H1 (cell line): ENCODE data around the gene INO80. TPM values are rescaled to one million over a fixed set of nuclear protein-coding genes. Genes with fewer than 3 reads are reported as not detected.

Source experiments
- CTCF ChIA-PET: fragments of 300-600 bp; sonication (Branson Sonifier 250); formaldehyde crosslinking; loops from one replicate; lab custom pipeline; 2021; ENCODE audit not compliant: partially characterized antibody; lab: Charles Lee
- POLR2A ChIA-PET: fragments of 300-600 bp; sonication (Branson Sonifier 250); formaldehyde crosslinking; loops from one replicate; lab custom pipeline; 2021; ENCODE audit warnings: inconsistent platforms; ENCODE audit not compliant: partially characterized antibody; lab: Charles Lee
- DNase-seq, 2 experiments: peaks; one replicate each; pipeline versions ENCODE4 v3.0.0 to v3.0.0-alpha.2; 2010 to 2022; ENCODE audit warnings: low spot score in 2 of 2, low read depth in 1 of 2, mixed read lengths in 1 of 2
- FAIRE-seq: peaks from 2 replicates; lab custom pipeline; 2011; peaks lifted over from hg19 to GRCh38; lab: Jason Lieb, UNC
- H2AFZ ChIP-seq: 2 replicates; pipeline ENCODE4 v1.8.1; 2012; ENCODE audit warnings: low read length, inconsistent platforms
- H2AK5ac ChIP-seq: 2 replicates; pipeline ENCODE4 v1.6.1; 2013; ENCODE audit warnings: low read depth, low read length
- H2BK120ac ChIP-seq: replicated peaks from 2 replicates; pipeline ENCODE3; 2013; ENCODE audit warnings: low read depth, low read length, inconsistent platforms
- H2BK12ac ChIP-seq: 2 replicates; pipeline ENCODE4 v1.6.1; 2013; ENCODE audit warnings: low read depth, low read length
- H2BK15ac ChIP-seq: 2 replicates; pipeline ENCODE4 v1.6.1; 2013; ENCODE audit warnings: low read length
- H2BK20ac ChIP-seq: 2 replicates; pipeline ENCODE4 v1.6.1; 2013; ENCODE audit warnings: low read length
- H2BK5ac ChIP-seq: 2 replicates; pipeline ENCODE4 v1.6.1; 2013; ENCODE audit warnings: low read depth, low read length
- H3K14ac ChIP-seq: 2 replicates; pipeline ENCODE4 v1.6.1; 2013; ENCODE audit warnings: inconsistent platforms; ENCODE audit not compliant: insufficient read length
- H3K18ac ChIP-seq: 2 replicates; pipeline ENCODE4 v1.6.1; 2013; ENCODE audit warnings: low read length; ENCODE audit errors: extremely low read depth
- H3K23ac ChIP-seq: 2 replicates; pipeline ENCODE4 v1.6.1; 2013; ENCODE audit warnings: inconsistent platforms; ENCODE audit not compliant: insufficient read length
- H3K23me2 ChIP-seq: 2 replicates; pipeline ENCODE4 v1.6.1; 2013; ENCODE audit warnings: low read depth, low read length
- H3K27ac ChIP-seq: 2 replicates; pipeline ENCODE4 v1.6.1; 2011; ENCODE audit warnings: low read depth, low read length, inconsistent platforms
- H3K27me3 ChIP-seq, 4 experiments: replicated peaks in 1 of 4; 1 replicate in 1 of 4; 2 replicates in 3 of 4; pipeline versions ENCODE4 v1.6.1 to v1.8.1; 2011 to 2013; ENCODE audit warnings: low read length in 3 of 4, mild to moderate bottlenecking in 3 of 4, inconsistent platforms in 2 of 4, mixed read lengths in 2 of 4, moderate library complexity in 1 of 4; ENCODE audit not compliant: control insufficient read depth in 3 of 4, insufficient read depth in 3 of 4; ENCODE audit errors: extremely low read depth in 1 of 4
- H3K36me3 ChIP-seq, 4 experiments: 2 replicates each; pipeline versions ENCODE4 v1.6.1 to v1.8.1; 2011 to 2013; ENCODE audit warnings: mild to moderate bottlenecking in 4 of 4, low read length in 3 of 4, moderate library complexity in 2 of 4, control low read depth in 1 of 4, inconsistent platforms in 1 of 4; ENCODE audit not compliant: insufficient read depth in 4 of 4, control insufficient read depth in 2 of 4
- H3K4ac ChIP-seq: replicated peaks from 2 replicates; pipeline ENCODE3; 2013; ENCODE audit warnings: low read length, low read depth, mixed read lengths, inconsistent platforms; ENCODE audit not compliant: insufficient read length
- H3K4me1 ChIP-seq, 4 experiments: replicated peaks in 1 of 4; 1 replicate in 1 of 4; 2 replicates in 3 of 4; pipeline versions ENCODE4 v1.6.1 to v1.8.1; 2011 to 2013; ENCODE audit warnings: low read length in 3 of 4, inconsistent platforms in 2 of 4, mixed read lengths in 1 of 4; ENCODE audit not compliant: insufficient read depth in 4 of 4, control insufficient read depth in 3 of 4
- H3K4me2 ChIP-seq, 2 experiments: 2 replicates each; pipeline versions ENCODE4 v1.6.1 to v1.8.1; 2011 to 2013; ENCODE audit warnings: low read depth in 2 of 2, low read length in 2 of 2, control low read depth in 1 of 2, inconsistent platforms in 1 of 2, mild to moderate bottlenecking in 1 of 2; ENCODE audit not compliant: insufficient read depth in 1 of 2
- H3K4me3 ChIP-seq, 4 experiments: fragments of 200-600, 300-600 bp in 1 of 4; sonication (generic), shearing (Covaris generic), sonication (Bioruptor Twin) in 1 of 4; 2 replicates each; pipeline versions ENCODE4 v1.5.1 to v1.8.1; 2011 to 2016; ENCODE audit warnings: low read length in 4 of 4, low read depth in 3 of 4, control low read depth in 2 of 4, inconsistent platforms in 2 of 4, mild to moderate bottlenecking in 2 of 4, mixed read lengths in 1 of 4, moderate library complexity in 1 of 4; ENCODE audit not compliant: insufficient read depth in 2 of 4; ENCODE audit errors: extremely low read depth in 1 of 4
- H3K56ac ChIP-seq: replicated peaks from 2 replicates; pipeline ENCODE3; 2013; ENCODE audit warnings: low read depth, mild to moderate bottlenecking, mixed read lengths, low read length, inconsistent platforms; ENCODE audit not compliant: insufficient read length
- H3K79me1 ChIP-seq: 2 replicates; pipeline ENCODE4 v1.6.1; 2013; ENCODE audit warnings: low read depth, low read length, control low read depth
- H3K79me2 ChIP-seq, 2 experiments: 2 replicates each; pipeline versions ENCODE4 v1.6.1 to v1.8.1; 2012 to 2013; ENCODE audit warnings: low read length in 2 of 2, mild to moderate bottlenecking in 2 of 2, inconsistent platforms in 1 of 2; ENCODE audit not compliant: insufficient read depth in 2 of 2, control insufficient read depth in 1 of 2
- H3K9ac ChIP-seq, 4 experiments: replicated peaks in 1 of 4; 1 replicate in 1 of 4; 2 replicates in 3 of 4; pipeline versions ENCODE4 v1.6.1 to v1.8.1; 2011 to 2013; ENCODE audit warnings: low read depth in 3 of 4, low read length in 3 of 4, control low read depth in 2 of 4, mild to moderate bottlenecking in 2 of 4, moderate library complexity in 2 of 4, inconsistent platforms in 1 of 4; ENCODE audit errors: extremely low read depth in 1 of 4
- H3K9me3 ChIP-seq, 2 experiments: 2 replicates each; pipeline versions ENCODE4 v1.6.1 to v1.8.1; 2012 to 2013; ENCODE audit warnings: mild to moderate bottlenecking in 2 of 2, moderate library complexity in 2 of 2, control low read depth in 1 of 2, inconsistent platforms in 1 of 2, low read depth in 1 of 2, low read length in 1 of 2, mixed read lengths in 1 of 2; ENCODE audit not compliant: insufficient read depth in 2 of 2
- H4K20me1 ChIP-seq, 2 experiments: replicated peaks in 1 of 2; 2 replicates each; pipeline versions ENCODE3 to v1.8.1; 2011 to 2013; ENCODE audit warnings: inconsistent platforms in 2 of 2, low read length in 2 of 2, mild to moderate bottlenecking in 1 of 2; ENCODE audit not compliant: insufficient read depth in 2 of 2, control insufficient read depth in 1 of 2
- H4K5ac ChIP-seq: 2 replicates; pipeline ENCODE4 v1.6.1; 2013; ENCODE audit warnings: low read length, low read depth, mixed read lengths, inconsistent platforms; ENCODE audit not compliant: insufficient read length
- H4K8ac ChIP-seq: 2 replicates; pipeline ENCODE4 v1.8.0; 2013; ENCODE audit warnings: mild to moderate bottlenecking, moderate library complexity, low read length, inconsistent platforms; ENCODE audit not compliant: insufficient read depth; ENCODE audit errors: extremely low read depth
- H4K91ac ChIP-seq: replicated peaks from 2 replicates; pipeline ENCODE3; 2013; ENCODE audit warnings: low read length, mixed read lengths, inconsistent platforms; ENCODE audit not compliant: insufficient read length
- CBX8 ChIP-seq: fragments of 300-800, 300-1000 bp; sonication (generic); IDR thresholded peaks from 2 replicates; pipeline ENCODE4 v1.7.1; 2016; ENCODE audit warnings: low read depth, low read length, borderline replicate concordance
- CHD1 ChIP-seq: IDR thresholded peaks from 2 replicates; pipeline ENCODE4 v1.6.1; 2012; ENCODE audit warnings: low read depth, low read length, improper control_type of control experiment
- EGR1 ChIP-seq: IDR thresholded peaks from 2 replicates; pipeline ENCODE4 v1.6.1; 2011; ENCODE audit warnings: low read depth, low read length, borderline replicate concordance
- HDAC2 ChIP-seq, 2 experiments: fragments of 300-600 bp in 1 of 2; sonication (generic) in 1 of 2; IDR thresholded peaks; 2 replicates each; pipeline ENCODE4 v1.6.1; 2011 to 2012; ENCODE audit warnings: low read depth in 2 of 2, low read length in 2 of 2, mild to moderate bottlenecking in 2 of 2, moderate library complexity in 2 of 2, borderline replicate concordance in 1 of 2, inconsistent platforms in 1 of 2
- RXRA ChIP-seq: IDR thresholded peaks from 2 replicates; pipeline ENCODE4 v1.6.1; 2011; ENCODE audit warnings: low read depth, mild to moderate bottlenecking, low read length, moderate library complexity; ENCODE audit not compliant: insufficient read depth
- SIRT6 ChIP-seq: IDR thresholded peaks from one replicate; pipeline ENCODE4 v1.7.1; 2012; ENCODE audit warnings: low read length, inconsistent platforms
- SP1 ChIP-seq: IDR thresholded peaks from 2 replicates; pipeline ENCODE4 v1.6.1; 2011; ENCODE audit warnings: low read depth, low read length
- SP2 ChIP-seq: IDR thresholded peaks from 2 replicates; pipeline ENCODE4 v1.6.1; 2012; ENCODE audit warnings: mild to moderate bottlenecking, low read length, inconsistent platforms
- polyA plus RNA-seq, 7 experiments: library from polyadenylated mRNA; depleted of rRNA in 3 of 7; stranded (reverse) in 5 of 7; unstranded in 2 of 7; fragments of >200 nt in 5 of 7; fragments of 200-250 nt in 2 of 7; gene quantifications; 1 replicate in 5 of 7; 2 replicates in 1 of 7; 4 replicates in 1 of 7; pipeline versions ENCODE4 v1.2.1 to v1.2.3, GENCODE V29; 2011 to 2013; ENCODE audit warnings: missing spikeins in 2 of 7, mixed read lengths in 2 of 7
- total RNA-seq: library from RNA; stranded (reverse); fragmentation: NEBNext Ultra II Directional; extraction: Animal tissue kit (Norgen Biotek cat#: 25700); gene quantifications from 2 replicates; pipeline ENCODE4 v1.2.1, GENCODE V29; 2021

Gene INO80
- total and polyA plus RNA-seq, 2 of the 8 experiments (the other 6 are each of a cell fraction or from before 2014, with no cell fraction given) = 4.3 to 24.5 TPM

DNA sequence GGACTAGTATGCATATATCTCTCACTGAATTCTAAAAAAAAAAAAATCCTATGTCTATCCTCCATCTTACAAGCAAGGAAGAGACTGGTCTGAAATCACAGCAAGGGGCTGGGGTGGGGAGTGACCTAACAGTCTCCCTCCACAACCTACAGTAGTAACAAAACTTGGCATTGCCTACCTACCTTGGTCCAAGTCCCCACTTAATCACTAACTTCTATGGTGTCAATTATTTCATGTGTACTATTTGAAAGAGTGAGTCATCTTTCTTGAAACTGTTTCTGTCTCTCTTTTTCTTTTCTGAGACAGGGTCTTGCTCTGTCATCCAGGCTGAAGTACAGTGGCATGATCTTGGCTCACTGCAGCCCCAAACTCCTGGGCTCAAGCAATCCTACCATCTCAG lies 126.0 kb downstream of the INO80 start:
- no peaks in the 10 kb centered on the region for H3K79me2 ChIP-seq
- no peak for DNase-seq
- H3K27me3 ChIP-seq = no peaks in the 10 kb centered on the region
- no peaks in the 10 kb centered on the region for H3K4me1 ChIP-seq
- no peak overlapping the region for H3K56ac ChIP-seq
- H3K23me2 ChIP-seq = no peaks in the 10 kb centered on the region
- peaks cover 0 to 2% of the 10 kb centered on the region in 2 experiments for H4K20me1 ChIP-seq
- no peak overlapping the region for H2BK20ac ChIP-seq
- no peak overlapping the region for H4K8ac ChIP-seq
- H2BK120ac ChIP-seq = no peak overlapping the region
- no peak overlapping the region for H3K4me2 ChIP-seq
- ChIA-PET POLR2A (no interaction called here), CTCF (interaction anchor here (0.9 to 7.4 kb wide), 4 partner anchors 48 to 86 kb away, joined by 3 to 36 read pairs (median 4); no protein-coding TSS in a partner anchor)
- H3K18ac ChIP-seq = no peak overlapping the region
- no peak for FAIRE-seq
- no peak overlapping the region for H3K27ac ChIP-seq
- no peak overlapping the region for H3K4me3 ChIP-seq
- no peak overlapping the region for H4K5ac ChIP-seq
- no peak overlapping the region for H2AK5ac ChIP-seq
- TF ChIP-seq SP1 (no peak), CBX8 (no peak), SIRT6 (no peak), HDAC2 (IDR thresholded peaks at IDR 0.05; ENCODE audit: borderline replicate concordance in 1 of 2, low read depth in 2 of 2, low read length in 2 of 2) (no peak), SP2 (no peak), RXRA (no peak), EGR1 (no peak), CHD1 (no peak)
- no peak overlapping the region for H3K14ac ChIP-seq
- peaks cover 21 to 28% (median 25%) of the 10 kb centered on the region in 4 experiments for H3K36me3 ChIP-seq
- H3K9me3 ChIP-seq = no peaks in the 10 kb centered on the region
- no peak overlapping the region for H2BK12ac ChIP-seq
- no peak overlapping the region for H3K9ac ChIP-seq
- H2BK5ac ChIP-seq = no peak overlapping the region
- no peak overlapping the region for H3K23ac ChIP-seq
- no peak overlapping the region for H2AFZ ChIP-seq
- no peak overlapping the region for H2BK15ac ChIP-seq
- no peaks in the 10 kb centered on the region for H3K79me1 ChIP-seq
- no peak overlapping the region for H3K4ac ChIP-seq
- H4K91ac ChIP-seq = no peak overlapping the region
